C4-2B (cell line): ENCODE data around the gene ARID4A.

Source experiments
- CTCF ChIP-seq: fragments of 450-650 bp; conservative IDR thresholded peaks from 2 replicates; pipeline ENCODE4 v1.5.1; 2017; ENCODE audit warnings: mild to moderate bottlenecking
- ZFX ChIP-seq: fragments of 450-650 bp; IDR thresholded peaks from 2 replicates; pipeline ENCODE4 v1.6.1; 2017

GRCh38 chr14:58270628-58271027, 27.7 kb upstream of the ARID4A start:
- no peak for TF ChIP-seq CTCF
- no peak for TF ChIP-seq ZFX
